ENCODE data around the gene MED22.
"Not testable (repeated sequence)": the region's sequence is repeated elsewhere in the genome, so short reads cannot be mapped to it uniquely, and the experiment has no call there.

- TF ChIP-seq, protein P1, sequence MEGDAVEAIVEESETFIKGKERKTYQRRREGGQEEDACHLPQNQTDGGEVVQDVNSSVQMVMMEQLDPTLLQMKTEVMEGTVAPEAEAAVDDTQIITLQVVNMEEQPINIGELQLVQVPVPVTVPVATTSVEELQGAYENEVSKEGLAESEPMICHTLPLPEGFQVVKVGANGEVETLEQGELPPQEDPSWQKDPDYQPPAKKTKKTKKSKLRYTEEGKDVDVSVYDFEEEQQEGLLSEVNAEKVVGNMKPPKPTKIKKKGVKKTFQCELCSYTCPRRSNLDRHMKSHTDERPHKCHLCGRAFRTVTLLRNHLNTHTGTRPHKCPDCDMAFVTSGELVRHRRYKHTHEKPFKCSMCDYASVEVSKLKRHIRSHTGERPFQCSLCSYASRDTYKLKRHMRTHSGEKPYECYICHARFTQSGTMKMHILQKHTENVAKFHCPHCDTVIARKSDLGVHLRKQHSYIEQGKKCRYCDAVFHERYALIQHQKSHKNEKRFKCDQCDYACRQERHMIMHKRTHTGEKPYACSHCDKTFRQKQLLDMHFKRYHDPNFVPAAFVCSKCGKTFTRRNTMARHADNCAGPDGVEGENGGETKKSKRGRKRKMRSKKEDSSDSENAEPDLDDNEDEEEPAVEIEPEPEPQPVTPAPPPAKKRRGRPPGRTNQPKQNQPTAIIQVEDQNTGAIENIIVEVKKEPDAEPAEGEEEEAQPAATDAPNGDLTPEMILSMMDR (conservative IDR thresholded peaks at IDR 0.05; ENCODE audit: low read length): not testable (repeated sequence)
- not testable (repeated sequence) for TF ChIP-seq EZH2phosphoT487 (IDR thresholded peaks at IDR 0.05; ENCODE audit: borderline replicate concordance)
These were observed 47.9 kb downstream of the MED22 start for GRCh38 chr9:133299996-133300395.

Data from Loucy (cell line).